Nasal cavity respiratory epithelium epithelial cell of viscerocranial mucosa (primary cell): ENCODE data around the gene OGFR. TPM values are rescaled to one million over a fixed set of nuclear protein-coding genes. Genes with fewer than 3 reads are reported as not detected.

Source experiments
- total RNA-seq: library from RNA; depleted of rRNA; stranded (reverse); fragments of >200 nt; gene quantifications from 2 replicates; pipeline ENCODE4 v1.2.3, GENCODE V29; 2014

OGFR gene
- total RNA-seq = 13.7 and 26.3 TPM in 2 replicates

DNA sequence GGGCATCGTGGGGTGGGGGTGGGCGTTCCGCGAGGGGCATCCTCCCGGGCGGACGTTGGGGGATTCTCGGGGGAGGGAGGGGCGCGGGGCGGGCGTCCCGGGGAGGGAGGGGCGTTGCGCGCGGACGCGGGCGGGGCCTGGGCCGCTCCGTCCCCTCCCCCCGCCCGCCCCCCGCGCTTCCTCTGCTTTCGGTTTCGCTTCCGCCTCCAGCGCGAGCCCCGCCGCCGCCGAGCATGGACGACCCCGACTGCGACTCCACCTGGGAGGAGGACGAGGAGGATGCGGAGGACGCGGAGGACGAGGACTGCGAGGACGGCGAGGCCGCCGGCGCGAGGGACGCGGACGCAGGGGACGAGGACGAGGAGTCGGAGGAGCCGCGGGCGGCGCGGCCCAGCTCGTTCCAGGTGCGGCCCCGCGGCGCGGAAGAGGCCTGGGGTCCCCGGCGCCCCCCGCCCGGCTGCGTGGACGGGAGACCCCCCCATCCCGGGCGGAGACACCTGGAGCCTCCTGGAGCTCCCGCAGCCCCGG, at the start of gene OGFR:
Gene OGFR, plus strand, starts transcription at position 209 of the 528 bp plus-strand sequence. Its CDS starts 25 bp downstream, at position 234.

DNA sequence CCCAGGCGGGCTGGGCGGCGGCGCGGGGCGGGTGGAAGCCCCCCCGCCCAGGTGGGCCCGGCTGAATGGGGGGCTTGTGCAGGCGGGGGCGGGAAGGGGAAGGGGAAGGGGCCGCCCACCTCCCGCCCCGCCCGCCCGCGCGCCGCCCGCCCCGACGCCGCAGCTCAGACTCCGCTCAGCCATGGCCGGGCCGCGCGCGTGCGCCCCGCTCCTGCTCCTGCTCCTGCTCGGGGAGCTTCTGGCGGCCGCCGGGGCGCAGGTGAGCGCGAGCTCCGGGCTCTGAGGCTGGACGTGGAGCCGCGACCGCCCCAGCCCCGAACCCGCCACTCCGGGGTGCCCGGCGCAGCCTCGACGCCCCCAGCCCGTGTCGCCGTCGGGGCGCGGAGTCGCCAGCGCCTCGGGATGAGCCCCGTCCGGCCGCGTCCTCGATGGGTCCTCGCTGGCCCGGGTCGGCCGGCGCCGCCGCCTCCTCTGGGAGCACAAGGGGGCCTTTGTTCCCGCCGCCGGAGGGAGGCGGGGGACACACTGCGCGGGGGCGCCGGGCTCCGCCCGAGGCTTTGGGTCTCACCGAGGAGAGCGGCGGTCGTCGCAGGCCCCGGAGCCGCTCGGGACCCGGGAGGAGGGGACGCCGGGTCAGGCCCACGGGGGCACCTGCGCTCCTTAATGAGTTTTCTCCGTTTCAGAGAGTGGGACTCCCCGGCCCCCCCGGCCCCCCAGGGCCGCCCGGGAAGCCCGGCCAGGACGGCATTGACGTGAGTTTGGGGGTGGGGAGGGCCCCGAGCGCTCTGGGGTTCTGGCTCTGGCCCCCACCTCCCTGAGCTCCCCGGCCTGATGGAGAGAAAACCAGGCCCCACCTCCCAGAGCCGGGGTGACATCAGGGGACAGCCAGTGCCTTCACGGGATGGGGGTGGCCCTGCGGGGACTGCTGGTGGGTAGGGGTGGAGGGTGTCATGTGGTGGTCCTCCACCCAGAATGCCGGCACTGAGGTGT, 12.5 kb downstream of the OGFR start, which contains the start of gene COL9A3:
Gene COL9A3, plus strand, starts transcription at position 167 of the 990 bp plus-strand sequence. Its CDS starts 15 bp downstream, at position 182.

DNA sequence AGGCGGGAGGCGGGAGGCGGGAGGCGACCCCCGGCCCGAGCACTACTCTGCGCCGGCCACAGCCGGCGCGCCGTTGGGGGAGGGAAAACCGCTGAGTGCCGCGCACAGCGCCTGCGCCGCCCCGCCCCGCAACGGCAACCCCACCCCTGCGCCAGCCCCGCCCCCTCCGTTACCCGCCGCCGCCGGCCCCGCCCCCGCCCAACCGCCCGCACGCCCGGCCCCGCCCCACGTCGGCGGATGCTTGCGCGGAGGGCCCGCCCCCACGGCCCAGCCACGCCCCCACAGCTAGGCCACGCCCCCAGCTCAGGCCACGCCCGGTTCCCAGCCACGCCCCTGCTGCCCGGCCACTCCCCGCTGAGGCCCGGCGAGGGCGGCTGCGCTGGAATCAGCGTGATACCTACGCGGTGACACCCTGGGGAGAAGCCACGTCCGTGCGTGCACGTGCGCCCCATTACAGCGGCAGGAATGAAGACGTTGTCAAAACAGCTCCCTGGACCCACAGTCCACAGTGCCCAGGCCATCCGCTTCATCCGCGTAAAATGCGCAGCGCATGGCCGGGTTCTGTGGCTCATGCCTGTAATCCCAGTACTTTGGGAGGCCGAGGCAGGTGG, 57.2 kb downstream of the OGFR start, which contains the start of gene TCFL5:
Gene TCFL5, minus strand, starts transcription at position 97 of the 611 bp plus-strand sequence. CDS start 152 bp downstream, outside the sequence.

Other genes with a start within 250 kb of the OGFR start
- 0.57 and 4.8 TPM in 2 replicates for gene SLCO4A1, start 162.3 kb upstream of the OGFR start, total RNA-seq
- under 0.01 TPM in 1 of 2 replicates, not detected in the other for gene NTSR1, start 96.0 kb upstream of the OGFR start, total RNA-seq
- gene MRGBP, start 8.4 kb upstream of the OGFR start, total RNA-seq = 15.7 and 24.3 TPM in 2 replicates
- gene COL9A3, start 12.2 kb downstream of the OGFR start, total RNA-seq = 0.14 and 1.7 TPM in 2 replicates
- gene TCFL5, start 57.0 kb downstream of the OGFR start, total RNA-seq = 12.0 and 13.7 TPM in 2 replicates
- 28.7 and 43.3 TPM in 2 replicates for gene DIDO1, start 121.7 kb downstream of the OGFR start, total RNA-seq
- 59.8 and 62.5 TPM in 2 replicates for gene GID8, start 133.3 kb downstream of the OGFR start, total RNA-seq
- 0.28 TPM in 1 of 2 replicates, not detected in the other for gene SLC17A9, start 147.9 kb downstream of the OGFR start, total RNA-seq
- gene BHLHE23, start 202.1 kb downstream of the OGFR start, total RNA-seq = not detected in 2 replicates